GM12801 (cell line): ENCODE data around the gene OPTC.

Experiments used
- TF ChIP-seq, protein P1 (sequence below): IDR thresholded peaks from one replicate; pipeline ENCODE4 v1.5.1; 2011; ENCODE audit warnings: control low read depth; ENCODE audit not compliant: insufficient read length; ENCODE audit errors: extremely low read depth

OPTC gene

DNA sequence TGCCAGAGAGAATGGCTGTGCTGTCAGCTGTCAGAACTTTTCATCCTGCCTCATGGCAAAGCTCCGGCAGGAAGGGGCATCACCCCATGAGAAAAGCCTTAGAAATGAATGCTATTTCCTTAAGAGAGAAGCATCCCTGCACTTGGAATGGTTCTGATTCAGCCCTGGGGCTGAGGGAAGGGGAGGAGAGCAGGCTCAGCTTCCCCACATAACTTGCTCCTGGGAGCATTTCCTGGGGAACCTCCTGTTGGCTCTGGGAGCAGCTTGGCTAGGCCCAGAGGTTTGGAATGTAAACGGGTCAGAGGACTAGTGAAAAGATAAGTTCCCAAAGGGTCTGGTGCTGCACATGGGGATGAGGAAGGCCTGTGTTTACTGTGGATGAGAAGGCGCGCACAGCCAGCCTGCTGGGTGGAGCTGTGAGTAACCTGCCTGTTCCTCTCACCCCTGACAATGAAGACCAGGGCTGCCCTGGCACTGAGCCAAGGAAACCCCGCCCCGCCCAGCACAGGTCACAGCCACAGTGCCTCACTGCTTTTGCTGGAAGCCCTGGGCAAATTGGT is 13.3 kb upstream of the OPTC start:
- TF ChIP-seq, protein P1, sequence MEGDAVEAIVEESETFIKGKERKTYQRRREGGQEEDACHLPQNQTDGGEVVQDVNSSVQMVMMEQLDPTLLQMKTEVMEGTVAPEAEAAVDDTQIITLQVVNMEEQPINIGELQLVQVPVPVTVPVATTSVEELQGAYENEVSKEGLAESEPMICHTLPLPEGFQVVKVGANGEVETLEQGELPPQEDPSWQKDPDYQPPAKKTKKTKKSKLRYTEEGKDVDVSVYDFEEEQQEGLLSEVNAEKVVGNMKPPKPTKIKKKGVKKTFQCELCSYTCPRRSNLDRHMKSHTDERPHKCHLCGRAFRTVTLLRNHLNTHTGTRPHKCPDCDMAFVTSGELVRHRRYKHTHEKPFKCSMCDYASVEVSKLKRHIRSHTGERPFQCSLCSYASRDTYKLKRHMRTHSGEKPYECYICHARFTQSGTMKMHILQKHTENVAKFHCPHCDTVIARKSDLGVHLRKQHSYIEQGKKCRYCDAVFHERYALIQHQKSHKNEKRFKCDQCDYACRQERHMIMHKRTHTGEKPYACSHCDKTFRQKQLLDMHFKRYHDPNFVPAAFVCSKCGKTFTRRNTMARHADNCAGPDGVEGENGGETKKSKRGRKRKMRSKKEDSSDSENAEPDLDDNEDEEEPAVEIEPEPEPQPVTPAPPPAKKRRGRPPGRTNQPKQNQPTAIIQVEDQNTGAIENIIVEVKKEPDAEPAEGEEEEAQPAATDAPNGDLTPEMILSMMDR = no peak

DNA sequence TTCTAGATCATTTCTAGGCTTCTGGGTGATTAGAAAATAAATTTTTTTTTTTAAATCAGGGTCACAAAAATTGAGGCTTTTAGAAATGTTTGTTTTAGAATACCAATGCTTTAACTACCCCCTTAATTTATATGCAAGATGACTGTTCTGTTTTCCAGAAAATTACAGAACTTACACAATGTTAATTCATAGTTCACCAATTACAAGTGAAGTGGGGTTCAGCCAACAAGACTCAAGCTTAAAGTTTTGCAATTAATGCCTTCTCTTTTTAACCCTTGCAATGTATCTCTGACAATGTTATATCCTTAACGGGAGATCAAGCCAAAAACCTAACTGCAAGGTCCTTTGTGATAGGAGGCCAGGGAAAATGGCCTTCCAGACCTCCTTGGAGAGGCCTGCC is 12.8 kb upstream of the OPTC start:
- TF ChIP-seq, protein P1 = no peak

DNA sequence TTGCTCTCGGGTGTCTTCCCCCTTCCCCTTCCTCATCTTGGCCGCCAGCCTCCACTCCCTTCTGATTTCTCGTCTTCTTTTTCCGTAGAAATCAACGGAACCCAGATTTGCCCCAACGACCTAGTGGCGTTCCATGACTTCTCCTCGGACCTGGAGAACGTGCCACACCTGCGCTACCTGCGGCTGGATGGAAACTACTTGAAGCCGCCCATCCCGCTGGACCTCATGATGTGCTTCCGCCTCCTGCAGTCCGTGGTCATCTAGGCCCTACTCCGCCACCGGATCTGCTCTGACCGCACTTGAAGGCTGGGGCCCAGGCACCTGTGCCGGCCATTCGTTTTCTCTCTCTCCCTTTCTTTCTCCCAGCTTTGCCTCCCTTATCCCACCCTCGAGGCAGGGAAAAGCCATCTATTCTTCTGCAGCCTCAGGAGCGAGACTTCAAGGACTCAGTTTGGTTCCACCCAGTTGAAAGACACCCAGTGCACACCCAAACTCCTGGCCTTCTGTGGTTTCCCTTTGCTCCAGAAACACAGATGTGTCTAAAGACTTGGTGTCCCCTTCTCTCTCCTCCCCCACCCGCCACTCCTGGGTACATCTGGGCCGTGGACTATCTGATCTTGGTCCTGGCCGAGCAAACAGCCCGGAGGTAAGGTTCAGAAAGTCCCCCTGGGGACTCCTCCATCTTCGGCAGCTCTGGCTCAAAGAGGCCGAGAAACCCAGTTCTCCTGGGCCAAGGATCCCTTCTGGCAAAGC is 7.2 kb upstream of the OPTC start:
- TF ChIP-seq, protein P1 = no peak

DNA sequence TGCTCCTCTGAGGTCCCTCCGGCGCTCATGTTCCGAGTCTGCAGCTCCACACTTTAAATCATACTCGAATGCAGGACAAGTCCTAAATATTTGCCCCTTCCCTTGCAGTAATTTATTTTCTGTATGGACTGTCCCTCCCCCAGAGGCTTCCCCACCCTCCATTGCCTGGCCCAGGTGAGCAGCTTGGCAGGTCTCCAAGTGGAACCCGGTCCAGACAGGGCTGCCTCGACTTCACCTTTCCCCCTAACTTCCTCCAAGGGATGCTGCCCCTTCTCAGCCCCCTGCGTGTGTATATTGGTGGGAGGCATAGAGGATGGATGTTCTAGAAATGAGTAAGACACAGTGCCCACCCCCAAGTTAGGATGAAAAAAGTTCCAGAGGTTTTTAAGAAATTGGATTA is 5.4 kb upstream of the OPTC start:
- TF ChIP-seq, protein P1 = no peak

DNA sequence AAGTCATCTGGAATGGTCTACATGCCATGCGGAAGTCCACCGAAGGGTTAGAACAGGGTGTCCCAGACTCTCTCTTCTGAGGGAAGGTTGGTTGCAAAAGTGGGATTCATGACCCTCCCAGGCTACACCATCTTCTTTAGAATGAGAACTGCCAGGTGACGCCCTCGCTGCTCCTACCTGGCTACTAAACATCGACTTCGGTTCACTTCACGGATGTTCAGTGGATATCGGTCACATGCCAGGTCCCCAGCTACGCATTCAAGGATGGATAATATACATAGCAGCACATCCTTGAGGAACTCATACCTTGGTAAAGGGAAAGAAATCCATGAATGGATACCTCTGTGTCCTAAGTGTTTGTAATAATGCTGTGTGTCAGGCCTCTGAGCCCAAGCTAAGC is 3.3 kb upstream of the OPTC start:
- TF ChIP-seq, protein P1 = no peak

DNA sequence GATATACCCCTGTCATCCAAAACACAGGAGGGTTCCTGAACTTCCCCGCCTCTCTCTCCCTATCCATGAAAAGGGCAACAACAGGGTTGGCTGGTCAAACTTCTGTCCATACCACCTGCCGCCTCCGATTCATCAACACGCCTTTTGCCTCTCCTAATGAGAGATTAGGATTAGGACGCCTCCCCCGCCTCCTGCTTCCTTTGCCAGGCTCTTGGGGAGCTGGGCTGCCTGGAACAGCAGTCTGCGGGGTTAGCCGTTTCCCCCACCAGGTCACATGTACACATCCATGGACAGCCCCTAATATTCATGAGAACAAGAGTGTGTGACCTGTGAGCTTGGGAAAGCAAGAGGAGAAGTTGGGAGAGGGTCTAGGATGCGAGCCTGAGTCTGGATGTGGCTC is 2.3 kb upstream of the OPTC start:
- TF ChIP-seq, protein P1 = no peak

DNA sequence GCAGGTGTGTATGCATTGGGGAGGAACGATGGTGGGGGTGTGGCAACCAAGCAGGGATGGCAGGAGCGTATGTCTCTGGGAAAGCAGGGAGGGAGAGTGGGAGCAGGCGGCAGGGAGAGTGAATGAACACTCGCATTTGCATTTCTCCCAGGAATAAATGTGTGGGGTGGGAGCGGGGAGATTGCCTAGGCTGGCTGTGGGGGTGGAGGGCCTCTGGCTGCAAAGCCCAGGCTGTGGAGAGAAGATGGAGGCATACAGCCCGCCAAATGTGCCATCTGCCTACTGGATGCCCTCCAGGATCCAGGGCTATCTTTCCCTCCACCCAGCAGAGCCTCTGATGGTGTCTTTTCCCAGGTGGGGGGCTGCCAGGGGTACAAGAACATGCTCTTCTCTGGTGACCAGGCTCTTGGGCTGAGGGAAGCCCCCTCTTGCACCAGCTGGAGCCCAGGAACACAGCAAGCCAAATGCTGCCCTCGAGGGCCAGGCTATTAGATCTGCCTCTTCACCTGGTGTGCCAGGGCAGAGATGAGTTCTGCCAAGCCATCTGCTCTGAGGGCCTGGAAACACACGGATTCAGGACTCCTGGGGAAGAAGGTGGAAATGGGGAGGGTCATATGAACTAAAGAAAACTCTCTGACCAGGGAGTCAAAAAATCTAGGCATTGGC is 1.7 kb upstream of the OPTC start:
- TF ChIP-seq, protein P1 = no peak
